Panc1 (cell line): ENCODE data around the gene HOXA10. TPM values are rescaled to one million over a fixed set of nuclear protein-coding genes. Genes with fewer than 3 reads are reported as not detected.

Experiments
- ATAC-seq: fragments of 200-7000 bp; cut with Tn5 transposase; 2 replicates; pipeline ENCODE4 v1.9.1; 2020; ENCODE audit warnings: mild to moderate bottlenecking, moderate library complexity
- BruUV-seq: library from RNA; stranded (reverse); fragments of 400-500 nt; replicated peaks from 2 replicates; lab custom pipeline; 2021; lab: Mats Ljungman, UMichigan
- CTCF ChIA-PET: fragments of 300-600 bp; sonication (Branson Sonifier 250); formaldehyde crosslinking; loops from one replicate; lab custom pipeline; 2022; ENCODE audit warnings: antibody characterized with exemption; lab: Charles Lee
- POLR2A ChIA-PET: fragments of 300-600 bp; sonication (Branson Sonifier 250); formaldehyde crosslinking; loops from one replicate; lab custom pipeline; 2022; ENCODE audit warnings: antibody characterized with exemption; lab: Charles Lee
- DNase-seq: peaks from one replicate; pipeline ENCODE4 v3.0.0-alpha.2; 2010; ENCODE audit warnings: low read depth, low spot score
- H3K27ac ChIP-seq: 2 replicates; pipeline ENCODE4 v1.5.1; 2011; ENCODE audit warnings: mild to moderate bottlenecking, low read length, inconsistent platforms
- H3K27me3 ChIP-seq: fragments of 200-500 bp; sonication (Bioruptor generic); 2 replicates; pipeline ENCODE4 v1.6.0; 2014; ENCODE audit warnings: low read length, inconsistent platforms; ENCODE audit not compliant: control insufficient read depth, insufficient read depth
- H3K36me3 ChIP-seq: fragments of 200-500 bp; sonication (Bioruptor generic); 2 replicates; pipeline ENCODE4 v1.5.1; 2014; ENCODE audit warnings: inconsistent platforms, mild to moderate bottlenecking, low read length, moderate library complexity; ENCODE audit not compliant: control insufficient read depth, insufficient read depth
- H3K4me1 ChIP-seq: 2 replicates; pipeline ENCODE4 v1.5.1; 2011; ENCODE audit warnings: inconsistent platforms, mild to moderate bottlenecking, low read length, moderate library complexity; ENCODE audit not compliant: control insufficient read depth, insufficient read depth
- H3K4me3 ChIP-seq, 2 experiments: 2 replicates each; pipeline ENCODE4 v1.5.1; 2011 to 2012; ENCODE audit warnings: low read depth in 2 of 2, low read length in 2 of 2, mild to moderate bottlenecking in 2 of 2, inconsistent platforms in 1 of 2, moderate library complexity in 1 of 2
- H3K9me3 ChIP-seq: fragments of 200-500 bp; sonication (Bioruptor generic); 2 replicates; pipeline ENCODE4 v1.5.1; 2014; ENCODE audit warnings: low read depth, mild to moderate bottlenecking, inconsistent platforms, low read length, moderate library complexity; ENCODE audit not compliant: control insufficient read depth, insufficient read depth
- POLR2AphosphoS5 ChIP-seq: IDR thresholded peaks from 2 replicates; pipeline ENCODE4 v1.6.1; 2012; ENCODE audit warnings: mild to moderate bottlenecking, low read depth, low read length, moderate library complexity
- SIN3A ChIP-seq: IDR thresholded peaks from 2 replicates; pipeline ENCODE4 v1.6.1; 2012; ENCODE audit warnings: low read depth, mild to moderate bottlenecking, low read length, moderate library complexity, borderline replicate concordance; ENCODE audit not compliant: insufficient read depth
- TCF7L2 ChIP-seq: IDR thresholded peaks from 2 replicates; pipeline ENCODE4 v1.6.1; 2011; ENCODE audit warnings: mild to moderate bottlenecking, low read depth, low read length, inconsistent platforms
- in situ Hi-C: cut with HindIII; loops from 2 replicates; pipeline ENCODE4 v1.10.0; 2016; ENCODE audit warnings: low sequenced_read_pairs, low pct_unique_long_range_greater_than_20kb
- intact Hi-C: fragments of 100-400 bp; cut with micrococcal nuclease; formaldehyde crosslinking; loops from one replicate; pipeline ENCODE4 v1.10.0; 2022; ENCODE audit not compliant: unreplicated experiment
- total RNA-seq: library from RNA; stranded (reverse); gene quantifications from one replicate; pipeline ENCODE4 v1.2.1, GENCODE V29; 2021; ENCODE audit not compliant: unreplicated experiment
- TF ChIP-seq, protein P1 (sequence below): fragments of 450-650 bp; IDR thresholded peaks from 2 replicates; pipeline ENCODE4 v1.5.1; 2017; ENCODE audit warnings: mild to moderate bottlenecking
- TF ChIP-seq, protein P2 (sequence below), 2 experiments: IDR thresholded peaks; 2 replicates each; pipeline ENCODE4 v1.6.1; 2011 to 2012; ENCODE audit warnings: low read depth in 2 of 2, control low read depth in 1 of 2, low read length in 1 of 2, mild to moderate bottlenecking in 1 of 2, moderate library complexity in 1 of 2; ENCODE audit not compliant: insufficient read depth in 1 of 2

HOXA10 gene
- total RNA-seq, 1 experiment from 2014 or later: 0.41 TPM

DNA sequence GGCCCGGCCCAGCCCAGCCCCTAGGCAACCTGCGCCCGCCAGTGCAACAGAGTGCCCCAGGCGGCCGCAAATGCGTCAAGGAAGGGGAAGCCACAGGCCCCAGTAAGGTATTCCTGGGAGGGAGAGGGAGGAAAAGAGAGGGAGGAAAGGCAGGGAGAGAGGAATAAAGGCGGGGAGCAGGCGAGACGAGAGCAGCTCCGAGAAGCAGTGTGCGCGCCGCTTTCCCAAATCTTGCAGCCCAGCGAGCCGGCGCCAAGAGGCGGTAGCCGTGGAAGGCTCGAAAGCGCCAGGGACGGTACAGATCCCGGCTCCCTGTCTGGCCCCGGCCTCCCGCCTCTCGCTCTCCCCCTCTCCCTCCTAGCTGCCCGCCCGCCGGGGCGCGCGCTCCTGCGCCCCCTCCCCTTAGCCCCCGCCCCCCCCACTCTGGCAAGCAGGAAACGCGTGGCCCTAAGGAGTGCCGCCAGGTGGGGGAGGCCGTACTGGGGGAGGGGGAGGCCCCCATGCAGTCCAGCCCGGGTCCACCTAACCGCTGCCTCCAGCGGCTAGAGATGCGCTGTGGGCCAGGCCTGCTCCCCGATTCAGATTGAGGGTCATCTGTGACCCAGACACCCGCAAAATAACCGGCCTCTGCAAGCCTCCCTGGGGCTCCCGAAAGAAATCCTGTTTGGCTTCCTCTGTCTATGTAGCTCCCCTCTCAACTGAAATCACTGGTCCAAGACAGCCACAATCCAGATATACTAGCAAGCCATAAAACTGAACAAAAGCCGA, 4.3 kb downstream of the HOXA10 start:
- no TSS peak for BruUV-seq
- Histone ChIP-seq H3K27ac (no peak overlapping the region), H3K27me3 (no peaks in the 10 kb centered on the region), H3K36me3 (no peaks in the 10 kb centered on the region), H3K9me3 (no peaks in the 10 kb centered on the region), H3K4me3 (peak overlapping the region; percentile 20 to 42; a peak in 3 of 4 replicates), H3K4me1 (peaks cover 5% of the 10 kb centered on the region; the same call in 1 of the 2 replicates)
- TF ChIP-seq, protein P1, sequence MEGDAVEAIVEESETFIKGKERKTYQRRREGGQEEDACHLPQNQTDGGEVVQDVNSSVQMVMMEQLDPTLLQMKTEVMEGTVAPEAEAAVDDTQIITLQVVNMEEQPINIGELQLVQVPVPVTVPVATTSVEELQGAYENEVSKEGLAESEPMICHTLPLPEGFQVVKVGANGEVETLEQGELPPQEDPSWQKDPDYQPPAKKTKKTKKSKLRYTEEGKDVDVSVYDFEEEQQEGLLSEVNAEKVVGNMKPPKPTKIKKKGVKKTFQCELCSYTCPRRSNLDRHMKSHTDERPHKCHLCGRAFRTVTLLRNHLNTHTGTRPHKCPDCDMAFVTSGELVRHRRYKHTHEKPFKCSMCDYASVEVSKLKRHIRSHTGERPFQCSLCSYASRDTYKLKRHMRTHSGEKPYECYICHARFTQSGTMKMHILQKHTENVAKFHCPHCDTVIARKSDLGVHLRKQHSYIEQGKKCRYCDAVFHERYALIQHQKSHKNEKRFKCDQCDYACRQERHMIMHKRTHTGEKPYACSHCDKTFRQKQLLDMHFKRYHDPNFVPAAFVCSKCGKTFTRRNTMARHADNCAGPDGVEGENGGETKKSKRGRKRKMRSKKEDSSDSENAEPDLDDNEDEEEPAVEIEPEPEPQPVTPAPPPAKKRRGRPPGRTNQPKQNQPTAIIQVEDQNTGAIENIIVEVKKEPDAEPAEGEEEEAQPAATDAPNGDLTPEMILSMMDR: no peak
- no peak for TF ChIP-seq POLR2AphosphoS5
- no peak for TF ChIP-seq TCF7L2
- TF ChIP-seq, protein P2, sequence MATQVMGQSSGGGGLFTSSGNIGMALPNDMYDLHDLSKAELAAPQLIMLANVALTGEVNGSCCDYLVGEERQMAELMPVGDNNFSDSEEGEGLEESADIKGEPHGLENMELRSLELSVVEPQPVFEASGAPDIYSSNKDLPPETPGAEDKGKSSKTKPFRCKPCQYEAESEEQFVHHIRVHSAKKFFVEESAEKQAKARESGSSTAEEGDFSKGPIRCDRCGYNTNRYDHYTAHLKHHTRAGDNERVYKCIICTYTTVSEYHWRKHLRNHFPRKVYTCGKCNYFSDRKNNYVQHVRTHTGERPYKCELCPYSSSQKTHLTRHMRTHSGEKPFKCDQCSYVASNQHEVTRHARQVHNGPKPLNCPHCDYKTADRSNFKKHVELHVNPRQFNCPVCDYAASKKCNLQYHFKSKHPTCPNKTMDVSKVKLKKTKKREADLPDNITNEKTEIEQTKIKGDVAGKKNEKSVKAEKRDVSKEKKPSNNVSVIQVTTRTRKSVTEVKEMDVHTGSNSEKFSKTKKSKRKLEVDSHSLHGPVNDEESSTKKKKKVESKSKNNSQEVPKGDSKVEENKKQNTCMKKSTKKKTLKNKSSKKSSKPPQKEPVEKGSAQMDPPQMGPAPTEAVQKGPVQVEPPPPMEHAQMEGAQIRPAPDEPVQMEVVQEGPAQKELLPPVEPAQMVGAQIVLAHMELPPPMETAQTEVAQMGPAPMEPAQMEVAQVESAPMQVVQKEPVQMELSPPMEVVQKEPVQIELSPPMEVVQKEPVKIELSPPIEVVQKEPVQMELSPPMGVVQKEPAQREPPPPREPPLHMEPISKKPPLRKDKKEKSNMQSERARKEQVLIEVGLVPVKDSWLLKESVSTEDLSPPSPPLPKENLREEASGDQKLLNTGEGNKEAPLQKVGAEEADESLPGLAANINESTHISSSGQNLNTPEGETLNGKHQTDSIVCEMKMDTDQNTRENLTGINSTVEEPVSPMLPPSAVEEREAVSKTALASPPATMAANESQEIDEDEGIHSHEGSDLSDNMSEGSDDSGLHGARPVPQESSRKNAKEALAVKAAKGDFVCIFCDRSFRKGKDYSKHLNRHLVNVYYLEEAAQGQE (IDR thresholded peaks at IDR 0.05; ENCODE audit: insufficient read depth in 1 of 2, low read depth in 2 of 2, low read length in 1 of 2): no peak
- no peak for TF ChIP-seq SIN3A
- DNase-seq (no peak), ATAC-seq (peak; percentile 43)
- POLR2A ChIA-PET: no interaction called here
- in situ Hi-C loops: no loop called here
- CTCF ChIA-PET: interaction anchor here (1.4 kb wide), 1 partner anchor 10 kb away, joined by 4 read pairs; no protein-coding TSS in a partner anchor
- intact Hi-C loops: no loop called here

DNA sequence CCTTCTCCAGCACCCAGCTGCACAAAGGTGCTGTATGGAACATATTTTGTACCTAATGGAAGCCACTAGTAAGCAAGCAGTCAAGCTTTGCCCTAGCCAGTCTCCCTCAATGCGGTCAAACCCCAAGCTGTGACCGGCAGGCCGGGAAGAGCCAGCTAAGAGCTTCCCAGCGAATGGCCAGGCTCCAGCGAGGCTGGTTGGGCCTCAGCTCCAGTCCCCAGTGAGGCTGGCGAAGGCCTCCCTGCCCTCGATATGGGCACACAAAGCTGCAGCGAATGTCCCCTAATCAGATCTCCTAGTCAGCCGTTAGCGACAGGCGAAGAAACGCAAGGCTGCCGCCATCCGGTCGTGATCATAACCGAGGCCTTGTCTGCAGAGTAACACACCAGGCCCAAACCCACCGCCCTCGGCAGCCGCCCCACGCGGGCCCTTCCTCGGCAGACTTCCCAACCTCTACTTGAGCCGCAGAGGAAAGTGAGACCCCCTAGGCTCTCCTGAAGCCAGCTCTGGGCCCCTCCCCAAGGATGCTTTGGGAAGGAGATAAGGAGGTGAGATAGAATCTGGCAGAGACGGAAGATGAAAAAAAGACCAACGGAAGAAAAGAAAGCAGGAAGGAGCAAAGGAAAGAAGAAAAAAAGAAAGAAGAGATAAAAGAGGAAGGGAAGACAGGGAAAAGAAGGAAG, 5.7 kb downstream of the HOXA10 start:
- ATAC-seq (no peak), DNase-seq (no peak)
- POLR2A ChIA-PET: interaction anchor here (0.5 kb wide), 1 partner anchor 380 kb away, joined by 4 read pairs; no protein-coding TSS in a partner anchor
- CTCF ChIA-PET: interaction anchor here (0.5 kb wide), 1 partner anchor 484 kb away, joined by 3 read pairs; no protein-coding TSS in a partner anchor
- no peaks in the 10 kb centered on the region; the same call in 1 of the 2 replicates for H3K36me3 ChIP-seq
- no peaks in the 10 kb centered on the region for H3K9me3 ChIP-seq
- intact Hi-C loops (no loop called here), in situ Hi-C loops (no loop called here)
- H3K4me1 ChIP-seq: peaks cover 5% of the 10 kb centered on the region; the same call in 1 of the 2 replicates
- H3K27ac ChIP-seq: no peak overlapping the region
- no peaks in the 10 kb centered on the region for H3K27me3 ChIP-seq
- TF ChIP-seq POLR2AphosphoS5: no peak
- TF ChIP-seq TCF7L2: no peak
- TF ChIP-seq, protein P1: no peak
- TF ChIP-seq, protein P2 (IDR thresholded peaks at IDR 0.05; ENCODE audit: insufficient read depth in 1 of 2, low read depth in 2 of 2, low read length in 1 of 2): no peak
- TF ChIP-seq SIN3A: no peak
- BruUV-seq: no TSS peak
- no peak overlapping the region for H3K4me3 ChIP-seq
